Measurements from ENCODE around the gene PID1.

- no peak for TF ChIP-seq EZH2 (IDR thresholded peaks at IDR 0.05)
- no peak for TF ChIP-seq CTCF (IDR thresholded peaks at IDR 0.05)
These were observed 223.0 kb downstream of the PID1 start for GRCh38 chr2:229048134-229048533.

All from neural progenitor cell (in vitro differentiated cells).